ENCODE measurements around the gene ITPKB. TPM values are rescaled to one million over a fixed set of nuclear protein-coding genes. Genes with fewer than 3 reads are reported as not detected.

ITPKB gene
- total RNA-seq, 1 donor from 2014 or later, result 44.1 TPM

GRCh38 chr1:226649244-226649643 is 89.8 kb downstream of the ITPKB start:
- Histone ChIP-seq H3K4me1 (peaks cover 31% of the 10 kb centered on the region), H3K4me3 (no peak overlapping the region), H3K27me3 (no peaks in the 10 kb centered on the region), H3K27ac (no peak overlapping the region), H3K9me3 (no peaks in the 10 kb centered on the region), H3K36me3 (peaks cover 32% of the 10 kb centered on the region)
- ATAC-seq (no peak), DNase-seq (no peak)
- no peak for TF ChIP-seq CTCF (IDR thresholded peaks at IDR 0.05)
- intact Hi-C loops (cut with DNase I), result no loop called here

- no peaks in the 10 kb centered on the region for H3K27me3 ChIP-seq
- ATAC-seq, result no peak
- H3K36me3 ChIP-seq, result peaks cover 32% of the 10 kb centered on the region
- H3K4me1 ChIP-seq, result peaks cover 30% of the 10 kb centered on the region
- no peak overlapping the region for H3K27ac ChIP-seq
- H3K9me3 ChIP-seq, result no peaks in the 10 kb centered on the region
- no peak overlapping the region for H3K4me3 ChIP-seq
- TF ChIP-seq CTCF (IDR thresholded peaks at IDR 0.05), result no peak
- intact Hi-C loops (cut with DNase I), result no loop called here
- DNase-seq, result no peak
Measured at GRCh38 chr1:226648421-226648820, 90.7 kb downstream of the ITPKB start.

- DNase-seq (no peak), ATAC-seq (no peak)
- TF ChIP-seq CTCF (IDR thresholded peaks at IDR 0.05), result no peak
- Histone ChIP-seq H3K4me1 (peaks cover 23% of the 10 kb centered on the region), H3K27me3 (no peaks in the 10 kb centered on the region), H3K9me3 (no peaks in the 10 kb centered on the region), H3K27ac (no peak overlapping the region), H3K4me3 (no peak overlapping the region), H3K36me3 (peaks cover 32% of the 10 kb centered on the region)
- intact Hi-C loops (cut with DNase I), result no loop called here
Measured at GRCh38 chr1:226647719-226648118, 91.4 kb downstream of the ITPKB start.

- H3K36me3 ChIP-seq, result peaks cover 37% of the 10 kb centered on the region
Measured at GRCh38 chr1:226646870-226647449, 92.1 kb downstream of the ITPKB start.

GRCh38 chr1:226646026-226646869 is 92.8 kb downstream of the ITPKB start:
- no peak for TF ChIP-seq CTCF (IDR thresholded peaks at IDR 0.05)
- Histone ChIP-seq H3K4me1 (peaks cover 23% of the 10 kb centered on the region), H3K4me3 (no peak overlapping the region), H3K9me3 (no peaks in the 10 kb centered on the region), H3K36me3 (peaks cover 44% of the 10 kb centered on the region), H3K27ac (no peak overlapping the region), H3K27me3 (no peaks in the 10 kb centered on the region)
- no peak for ATAC-seq
- no peak for DNase-seq
- intact Hi-C loops (cut with DNase I), result no loop called here

More at GRCh38 chr1:226646870-226647449, 92.1 kb downstream of the ITPKB start:
- H3K27me3 ChIP-seq, result no peaks in the 10 kb centered on the region
- ATAC-seq (no peak), DNase-seq (no peak)
- TF ChIP-seq CTCF (IDR thresholded peaks at IDR 0.05), result no peak
- intact Hi-C loops (cut with DNase I), result no loop called here
- H3K27ac ChIP-seq, result no peak overlapping the region
- no peak overlapping the region for H3K4me3 ChIP-seq
- peaks cover 23% of the 10 kb centered on the region for H3K4me1 ChIP-seq
- H3K9me3 ChIP-seq, result no peaks in the 10 kb centered on the region
